Inflammatory macrophage treated with lipopolysaccharide for 4 hours (primary cell): ENCODE data around the gene OLFML2A.

Experiments
- DNase-seq: peaks from one replicate; pipeline ENCODE4 v3.0.0-alpha.2; 2020

The OLFML2A gene

GRCh38 chr9:124800306-124801259 is 23.6 kb downstream of the OLFML2A start:
- peak; percentile 83 for DNase-seq

GRCh38 chr9:124801356-124801755 is 24.4 kb downstream of the OLFML2A start:
- no peak for DNase-seq

GRCh38 chr9:124802426-124802825 is 25.5 kb downstream of the OLFML2A start:
- no peak for DNase-seq

GRCh38 chr9:124803911-124804310 is 27.0 kb downstream of the OLFML2A start:
- DNase-seq, result no peak

- no peak for DNase-seq
Observed at GRCh38 chr9:124805186-124805585, 28.3 kb downstream of the OLFML2A start.

GRCh38 chr9:124808246-124808956 is 31.5 kb downstream of the OLFML2A start:
- no peak for DNase-seq

- DNase-seq, result no peak
Observed at GRCh38 chr9:124809211-124809610, 32.3 kb downstream of the OLFML2A start.

GRCh38 chr9:124809741-124810500 is 33.0 kb downstream of the OLFML2A start:
- no peak for DNase-seq

- DNase-seq, result no peak
Observed at GRCh38 chr9:124810663-124811355, 33.9 kb downstream of the OLFML2A start.

- DNase-seq, result peak; percentile 16
Observed at GRCh38 chr9:124812441-124812876, 35.5 kb downstream of the OLFML2A start.

GRCh38 chr9:124813041-124813440 is 36.1 kb downstream of the OLFML2A start:
- no peak for DNase-seq

GRCh38 chr9:124813501-124814163 is 36.7 kb downstream of the OLFML2A start:
- DNase-seq, result no peak

GRCh38 chr9:124814164-124814535 is 37.2 kb downstream of the OLFML2A start:
- no peak for DNase-seq

- DNase-seq, result no peak
Observed at GRCh38 chr9:124815601-124816000, 38.7 kb downstream of the OLFML2A start.

GRCh38 chr9:124818431-124819281 is 41.7 kb downstream of the OLFML2A start:
- DNase-seq, result no peak

GRCh38 chr9:124820698-124821623 is 44.0 kb downstream of the OLFML2A start:
- DNase-seq, result no peak

- no peak for DNase-seq
Observed at GRCh38 chr9:124828489-124829333, 51.8 kb downstream of the OLFML2A start.

GRCh38 chr9:124829334-124829669 is 52.4 kb downstream of the OLFML2A start:
- no peak for DNase-seq

GRCh38 chr9:124830593-124830992 is 53.7 kb downstream of the OLFML2A start:
- DNase-seq, result no peak
